ENCODE data around the gene FLII.

- TF ChIP-seq CTCF (IDR thresholded peaks at IDR 0.05) (no peak), POLR2A (IDR thresholded peaks at IDR 0.05) (no peak)
These were observed 5.2 kb downstream of the FLII start for GRCh38 chr17:18253187-18253884.
